GM21723 (cell line): ENCODE data around the gene PCID2.

Source experiments
- ATAC-seq: cut with Tn5 transposase; IDR thresholded peaks from one replicate; pipeline ENCODE4 v1.9.1; 2021; ENCODE audit warnings: mild to moderate bottlenecking, moderate library complexity; ENCODE audit not compliant: unreplicated experiment

Gene PCID2

GRCh38 chr13:113190181-113190580 lies 18.3 kb downstream of the PCID2 start:
- no peak for ATAC-seq

- no peak for ATAC-seq
Measured at GRCh38 chr13:113187883-113188665, 20.4 kb downstream of the PCID2 start.

DNA sequence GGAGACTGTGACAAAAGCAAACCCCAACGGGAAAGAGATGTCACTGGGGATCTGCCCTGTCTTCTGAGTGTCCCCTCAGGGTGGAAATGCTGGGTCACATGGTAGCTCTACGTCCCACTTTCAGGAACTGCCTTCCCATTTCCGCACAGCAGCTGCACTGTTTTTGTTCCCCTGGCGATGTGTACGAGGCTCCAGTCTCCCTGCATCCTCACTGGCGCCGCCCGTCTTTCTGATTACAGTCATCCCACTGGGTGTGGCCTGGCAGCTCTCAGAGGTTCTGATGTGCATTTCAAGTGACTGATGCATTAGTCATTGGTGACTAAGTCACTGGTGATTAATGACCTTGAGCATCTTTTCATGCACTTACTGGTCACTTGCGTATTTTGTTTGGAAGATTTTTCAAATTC lies 21.2 kb downstream of the PCID2 start:
- no peak for ATAC-seq

GRCh38 chr13:113186061-113186900 lies 22.2 kb downstream of the PCID2 start:
- peak; percentile 94 for ATAC-seq

DNA sequence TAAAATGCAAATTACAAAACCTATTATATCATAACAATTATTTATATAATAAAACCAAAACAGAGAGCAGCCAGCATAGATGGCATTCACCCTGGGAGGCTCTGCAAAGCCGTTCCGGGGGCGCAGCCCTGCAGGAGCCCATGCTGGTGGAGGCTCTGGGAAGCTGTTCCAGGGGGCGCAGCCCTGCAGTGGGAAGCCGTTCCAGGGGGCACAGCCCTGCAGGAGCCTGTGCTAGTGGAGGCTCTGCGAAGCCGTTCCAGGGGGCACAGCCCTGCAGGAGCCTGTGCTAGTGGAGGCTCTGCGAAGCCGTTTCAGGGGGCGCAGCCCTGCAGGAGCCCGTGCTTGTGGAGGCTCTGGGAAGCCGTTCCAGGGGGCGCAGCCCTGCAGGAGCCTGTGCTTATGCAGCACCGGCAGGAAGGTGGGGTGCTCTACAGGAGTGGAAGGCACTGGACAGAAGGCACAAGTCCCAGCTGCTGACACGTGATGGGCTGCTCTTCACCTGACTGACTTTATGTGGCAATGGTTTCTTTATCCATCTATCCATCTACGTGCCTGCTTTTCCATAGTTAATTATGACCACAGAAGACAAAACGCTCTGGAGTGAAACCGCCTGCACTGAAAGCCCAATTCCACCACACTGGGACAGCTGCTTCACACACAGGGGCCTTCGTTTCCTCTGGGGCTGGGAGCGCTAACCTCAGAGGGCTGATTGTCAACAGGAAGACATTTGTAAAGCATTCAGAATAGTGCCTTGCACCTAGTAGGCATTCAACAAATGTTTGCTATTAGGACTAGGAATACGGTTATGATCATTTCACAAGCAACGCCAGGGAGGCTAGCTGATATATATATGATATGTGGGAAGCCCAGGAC lies 23.7 kb downstream of the PCID2 start:
- no peak for ATAC-seq

DNA sequence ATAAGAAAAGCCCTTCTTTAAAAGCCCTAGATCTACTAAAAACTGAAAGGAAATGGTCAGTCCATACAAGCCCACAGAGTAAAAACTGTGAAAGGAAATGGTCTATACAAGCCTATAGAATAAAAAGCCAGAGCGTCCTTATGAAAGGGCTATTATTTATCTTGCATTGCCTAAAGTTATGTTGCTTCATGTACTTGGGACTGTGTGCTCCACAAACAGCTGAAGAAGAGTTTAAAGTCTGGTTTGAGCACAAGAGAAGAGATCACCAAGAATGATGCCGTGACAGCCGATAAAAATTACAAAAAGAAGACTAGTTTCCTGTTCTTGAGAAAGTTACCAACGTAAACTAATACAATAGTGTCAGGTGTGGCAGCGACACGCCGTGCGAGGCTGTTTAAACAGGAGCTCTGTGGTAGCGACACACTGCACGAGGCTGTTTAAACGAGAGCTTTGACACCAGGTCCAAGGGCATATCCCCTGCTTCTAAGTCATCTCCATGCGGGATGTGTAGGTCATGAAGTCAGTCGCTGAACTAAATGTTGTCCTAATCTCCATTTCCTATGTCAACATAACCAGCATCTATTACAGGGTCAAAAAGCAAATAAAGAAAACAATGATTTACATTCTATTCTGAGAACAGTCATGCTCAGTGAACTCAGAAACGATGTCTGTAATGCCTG lies 24.9 kb downstream of the PCID2 start:
- ATAC-seq: no peak

- ATAC-seq: no peak
Measured at GRCh38 chr13:113182046-113182445, 26.4 kb downstream of the PCID2 start.

GRCh38 chr13:113179374-113180230 lies 28.9 kb downstream of the PCID2 start:
- no peak for ATAC-seq

DNA sequence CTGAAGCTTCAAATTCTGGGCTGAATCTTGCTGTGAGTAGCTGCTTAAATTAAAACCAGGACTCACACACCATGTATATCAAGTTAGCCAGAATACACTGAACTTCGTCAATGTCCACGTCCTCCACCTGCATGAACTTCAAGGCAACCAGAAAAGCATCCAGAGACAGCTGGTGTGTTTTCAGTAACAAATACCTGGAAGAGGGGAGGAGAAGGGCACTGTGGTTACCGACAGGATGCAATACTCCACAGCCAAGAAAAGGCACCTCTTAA lies 29.6 kb downstream of the PCID2 start:
- no peak for ATAC-seq

DNA sequence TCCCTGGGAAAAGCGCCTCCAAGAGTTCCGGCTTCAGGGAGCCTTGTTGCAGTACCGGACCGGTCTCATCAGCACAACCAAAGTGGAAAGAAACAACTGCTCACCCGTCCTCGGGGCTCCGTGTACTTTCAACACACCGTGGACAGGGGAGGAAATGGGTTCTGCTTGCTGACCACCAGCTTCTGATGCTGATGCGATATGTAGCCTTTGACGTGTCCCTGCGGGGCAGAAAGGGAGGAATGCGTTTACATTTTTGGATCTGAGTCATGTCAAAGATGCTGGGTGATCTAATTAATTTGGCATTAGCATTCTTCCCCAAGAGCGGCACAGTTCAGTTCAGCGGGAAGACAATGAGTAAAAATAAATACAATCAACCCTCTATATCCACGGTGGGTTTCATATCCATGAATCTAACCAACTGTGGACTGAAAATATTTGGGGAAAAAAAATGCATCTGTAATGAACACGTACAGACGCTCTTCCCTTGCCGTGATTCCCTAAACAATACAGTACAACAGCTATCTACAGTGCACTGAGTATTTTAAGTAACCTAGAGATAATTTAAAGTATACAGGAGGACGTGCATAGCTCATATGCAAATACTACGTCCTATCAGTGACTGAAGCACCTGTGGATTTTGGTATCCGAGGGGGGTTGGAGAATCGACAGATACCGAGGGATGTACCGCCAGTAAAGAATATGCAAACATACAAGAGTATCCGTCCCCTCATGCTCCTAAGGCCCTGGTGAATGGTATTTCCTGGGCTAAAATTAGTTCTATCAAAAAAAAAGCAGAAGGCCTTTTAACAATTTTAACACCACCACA lies 30.2 kb downstream of the PCID2 start:
- ATAC-seq: no peak

DNA sequence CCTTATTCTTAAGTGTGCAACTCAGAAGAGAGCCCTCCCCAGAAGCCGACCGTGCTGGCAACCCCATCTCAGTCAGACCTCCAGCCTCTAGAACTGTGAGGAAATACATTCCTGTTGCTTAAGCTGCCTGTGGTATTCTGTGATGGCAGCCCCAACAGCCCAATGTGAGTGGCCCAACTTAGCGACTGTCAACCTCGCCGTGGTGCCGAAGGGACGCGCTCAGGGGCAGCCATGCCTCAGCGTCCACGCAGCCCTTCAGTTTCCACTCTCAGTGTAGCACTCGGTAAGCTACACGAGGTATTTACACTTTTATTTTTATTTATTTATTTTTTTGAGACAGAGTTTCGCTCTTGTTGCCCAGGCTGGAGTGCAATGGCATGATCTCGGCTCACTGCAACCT lies 31.6 kb downstream of the PCID2 start:
- ATAC-seq: no peak

GRCh38 chr13:113176280-113176679 lies 32.2 kb downstream of the PCID2 start:
- ATAC-seq: no peak

- no peak for ATAC-seq
Measured at GRCh38 chr13:113172419-113172926, 36.0 kb downstream of the PCID2 start.

GRCh38 chr13:113171250-113172125 lies 37.0 kb downstream of the PCID2 start:
- no peak for ATAC-seq

DNA sequence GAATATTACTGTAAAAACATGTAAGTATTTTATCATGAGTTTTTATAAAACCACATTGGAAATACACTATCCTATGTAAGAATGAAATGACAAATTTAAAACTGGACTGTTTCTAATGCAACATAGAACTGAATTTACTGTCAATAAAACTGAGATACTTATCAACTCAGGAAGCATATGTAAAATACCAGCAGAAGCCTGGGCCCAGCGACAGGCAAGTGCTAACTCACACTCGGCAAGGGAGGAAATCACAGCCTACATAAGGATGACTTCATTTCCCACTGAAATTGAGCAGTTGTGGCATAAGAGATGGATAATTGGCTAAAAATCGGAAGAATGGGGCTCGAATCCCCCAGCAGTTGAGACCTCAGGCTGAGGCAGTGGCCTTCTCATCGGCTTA lies 38.0 kb downstream of the PCID2 start:
- ATAC-seq: no peak

- no peak for ATAC-seq
Measured at GRCh38 chr13:113169277-113170272, 38.9 kb downstream of the PCID2 start.

DNA sequence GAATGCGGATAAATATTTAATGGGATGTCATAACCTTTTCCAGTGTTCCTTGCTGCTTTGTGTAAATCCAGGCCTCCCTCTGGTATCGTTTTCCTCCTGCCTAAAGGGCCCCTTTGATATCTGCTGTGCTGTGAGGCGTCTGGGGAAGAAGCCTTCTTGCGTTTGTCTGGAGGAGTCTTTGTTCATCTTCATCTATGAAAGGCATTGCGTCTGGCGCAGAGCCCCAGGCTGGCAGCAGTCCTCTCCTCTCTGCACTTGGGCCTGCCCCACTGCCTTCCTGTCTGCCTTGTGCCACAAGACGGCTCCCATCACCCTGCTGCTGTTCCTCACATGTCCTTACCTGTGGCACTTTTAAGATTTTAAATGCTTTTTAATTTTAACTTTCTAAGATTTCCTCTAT lies 40.3 kb downstream of the PCID2 start:
- ATAC-seq: no peak
